OCI-LY1 (cell line): ENCODE measurements around the gene ASB15.

Source experiments
- H2AFZ ChIP-seq: fragments of 200-600 bp; sonication (generic), shearing (Covaris generic); 2 replicates; pipeline ENCODE4 v1.6.0; 2014; ENCODE audit warnings: antibody characterized with exemption, mild to moderate bottlenecking, low read length
- H3F3A ChIP-seq: fragments of 200-600 bp; sonication (generic), shearing (Covaris generic); 2 replicates; pipeline ENCODE4 v1.6.0; 2014; ENCODE audit warnings: mild to moderate bottlenecking, antibody characterized with exemption, low read length, moderate library complexity; ENCODE audit not compliant: insufficient read depth
- H3K27ac ChIP-seq: fragments of 200-600 bp; sonication (generic); 2 replicates; pipeline ENCODE4 v1.5.1; 2014; ENCODE audit warnings: low read length, mixed run types, mild to moderate bottlenecking, low read depth; ENCODE audit not compliant: poor library complexity, severe bottlenecking
- H3K27me3 ChIP-seq: fragments of 200-600 bp; sonication (generic); 2 replicates; pipeline ENCODE4 v1.6.0; 2014; ENCODE audit warnings: antibody characterized with exemption, mild to moderate bottlenecking, low read length, moderate library complexity; ENCODE audit not compliant: insufficient read depth
- H3K36me3 ChIP-seq: fragments of 200-600 bp; sonication (generic); 2 replicates; pipeline ENCODE4 v1.6.1; 2014; ENCODE audit warnings: mild to moderate bottlenecking, antibody characterized with exemption, low read length, moderate library complexity, mixed read lengths; ENCODE audit not compliant: insufficient read depth
- H3K4me1 ChIP-seq: fragments of 200-600 bp; sonication (generic); 2 replicates; pipeline ENCODE4 v1.5.1; 2014; ENCODE audit warnings: mild to moderate bottlenecking, low read length, moderate library complexity; ENCODE audit not compliant: insufficient read depth, severe bottlenecking
- H3K4me2 ChIP-seq: fragments of 200-600 bp; sonication (generic), shearing (Covaris generic); 2 replicates; pipeline ENCODE4 v1.6.1; 2014; ENCODE audit warnings: low read length
- H3K4me3 ChIP-seq: fragments of 200-600 bp; sonication (generic); 2 replicates; pipeline ENCODE4 v1.5.1; 2014; ENCODE audit warnings: low read length, low read depth, mild to moderate bottlenecking, mixed read lengths; ENCODE audit not compliant: poor library complexity, severe bottlenecking
- H3K79me2 ChIP-seq: fragments of 200-600 bp; shearing (Covaris generic); 2 replicates; pipeline ENCODE4 v1.6.1; 2016; ENCODE audit warnings: mixed run types, low read length, mixed read lengths; ENCODE audit not compliant: insufficient read depth
- H3K9ac ChIP-seq: fragments of 200-600 bp; sonication (generic), shearing (Covaris generic); 2 replicates; pipeline ENCODE4 v1.6.1; 2014; ENCODE audit warnings: mild to moderate bottlenecking, low read length, mixed read lengths
- H3K9me2 ChIP-seq: fragments of 200-600 bp; sonication (generic), shearing (Covaris generic); 2 replicates; pipeline ENCODE4 v1.6.1; 2014; ENCODE audit warnings: low read depth, mild to moderate bottlenecking, low read length, mixed read lengths
- H3K9me3 ChIP-seq: fragments of 200-600 bp; shearing (Covaris generic); 2 replicates; pipeline ENCODE4 v1.6.1; 2014; ENCODE audit warnings: low read length, mixed read lengths
- H4K20me1 ChIP-seq: fragments of 200-600 bp; sonication (generic), shearing (Covaris generic); 2 replicates; pipeline ENCODE4 v1.6.0; 2016; ENCODE audit warnings: mild to moderate bottlenecking, low read length; ENCODE audit not compliant: insufficient read depth
- CTCF ChIP-seq: fragments of 200-600 bp; sonication (generic), shearing (Covaris generic); IDR thresholded peaks from 2 replicates; pipeline ENCODE4 v1.5.1; 2017; ENCODE audit warnings: mild to moderate bottlenecking, antibody characterized with exemption, low read length, moderate library complexity, mixed read lengths
- EZH2 ChIP-seq: fragments of 200-600 bp; sonication (generic), shearing (Covaris generic); IDR thresholded peaks from 2 replicates; pipeline ENCODE4 v1.8.0; 2017; ENCODE audit warnings: borderline replicate concordance, mixed run types, mild to moderate bottlenecking, antibody characterized with exemption, low read length, moderate library complexity, mixed read lengths

Gene ASB15

GRCh38 chr7:123639631-123640030 is 38.0 kb downstream of the ASB15 start:
- Histone ChIP-seq H3K36me3 (no peaks in the 10 kb centered on the region), H3K4me3 (no peak overlapping the region), H3K4me1 (no peaks in the 10 kb centered on the region), H4K20me1 (no peaks in the 10 kb centered on the region), H3K9me2 (no peaks in the 10 kb centered on the region), H3K4me2 (no peak overlapping the region), H3K9ac (no peak overlapping the region), H3K27me3 (no peaks in the 10 kb centered on the region; the same call in 1 of the 2 replicates), H3K27ac (no peak overlapping the region), H3K79me2 (no peaks in the 10 kb centered on the region), H2AFZ (no peak overlapping the region), H3K9me3 (no peaks in the 10 kb centered on the region), H3F3A (no peaks in the 10 kb centered on the region)
- TF ChIP-seq CTCF (no peak), EZH2 (no peak)

GRCh38 chr7:123640583-123640982 is 39.0 kb downstream of the ASB15 start:
- H3K9ac ChIP-seq: no peak overlapping the region
- no peak overlapping the region for H2AFZ ChIP-seq
- no peak overlapping the region for H3K4me2 ChIP-seq
- no peaks in the 10 kb centered on the region for H3K9me2 ChIP-seq
- H3K4me3 ChIP-seq: no peak overlapping the region
- no peaks in the 10 kb centered on the region for H4K20me1 ChIP-seq
- no peaks in the 10 kb centered on the region for H3F3A ChIP-seq
- no peaks in the 10 kb centered on the region for H3K4me1 ChIP-seq
- TF ChIP-seq EZH2 (no peak), CTCF (no peak)
- H3K27ac ChIP-seq: no peak overlapping the region
- H3K27me3 ChIP-seq: no peaks in the 10 kb centered on the region; the same call in 1 of the 2 replicates
- no peaks in the 10 kb centered on the region for H3K36me3 ChIP-seq
- no peaks in the 10 kb centered on the region for H3K79me2 ChIP-seq
- H3K9me3 ChIP-seq: no peaks in the 10 kb centered on the region

GRCh38 chr7:123641901-123642300 is 40.3 kb downstream of the ASB15 start:
- no peak for TF ChIP-seq EZH2
- Histone ChIP-seq H3K27ac (no peak overlapping the region), H3K4me2 (no peak overlapping the region), H3K79me2 (no peaks in the 10 kb centered on the region), H3K36me3 (no peaks in the 10 kb centered on the region), H3K9me3 (no peaks in the 10 kb centered on the region), H3K4me3 (no peak overlapping the region), H4K20me1 (no peaks in the 10 kb centered on the region), H2AFZ (no peak overlapping the region), H3F3A (no peaks in the 10 kb centered on the region), H3K4me1 (no peaks in the 10 kb centered on the region), H3K27me3 (no peaks in the 10 kb centered on the region; the same call in 1 of the 2 replicates), H3K9ac (no peak overlapping the region), H3K9me2 (no peaks in the 10 kb centered on the region)
